HEK293 (cell line): ENCODE results near the gene TFR2.

Experiments used
- CTCF ChIA-PET: fragments of 350-600 bp; formaldehyde crosslinking; extraction: SDS; loops from one replicate; lab custom pipeline; 2021; ENCODE audit warnings: antibody characterized with exemption; lab: Yijun Ruan, JAX
- POLR2A ChIA-PET: fragments of 300-600 bp; formaldehyde crosslinking; extraction: SDS; loops from one replicate; lab custom pipeline; 2020; ENCODE audit warnings: antibody characterized with exemption, inconsistent platforms; lab: Yijun Ruan, JAX
- H3K27ac ChIP-seq: fragments of 200-500 bp; sonication (Bioruptor generic); 2 replicates; pipeline ENCODE4 v1.5.1; 2014; ENCODE audit warnings: low read depth, low read length, control low read depth, inconsistent platforms; ENCODE audit errors: extremely low read depth
- H3K36me3 ChIP-seq, 2 experiments: fragments of 200-500 bp in 1 of 2; sonication (Bioruptor generic) in 1 of 2; 1 replicate in 1 of 2; 2 replicates in 1 of 2; pipeline ENCODE4 v1.5.1; 2014 to 2017; ENCODE audit warnings: inconsistent platforms in 2 of 2, low read length in 2 of 2; ENCODE audit not compliant: control insufficient read depth in 2 of 2, insufficient read depth in 1 of 2
- H3K4me1 ChIP-seq: fragments of 200-500 bp; sonication (Bioruptor generic); 2 replicates; pipeline ENCODE4 v1.5.1; 2014; ENCODE audit warnings: mild to moderate bottlenecking, low read length, inconsistent platforms; ENCODE audit not compliant: control insufficient read depth, insufficient read depth
- H3K4me3 ChIP-seq: 2 replicates; pipeline ENCODE4 v1.5.1; 2011; ENCODE audit warnings: low read depth, mild to moderate bottlenecking, control low read depth, low read length, moderate library complexity
- H3K9me3 ChIP-seq: fragments of 200-500 bp; sonication (Bioruptor generic); 2 replicates; pipeline ENCODE4 v1.5.1; 2014; ENCODE audit warnings: low read depth, low read length, inconsistent platforms; ENCODE audit not compliant: control insufficient read depth, insufficient read depth
- BCL11B ChIP-seq: fragments of 450-650 bp; formaldehyde crosslinking; IDR thresholded peaks from 2 replicates; pipeline ENCODE4 v1.5.1; 2016; ENCODE audit warnings: low read depth, missing biosample characterization, missing genetic modification characterization
- BCL6B ChIP-seq: fragments of 450-650 bp; formaldehyde crosslinking; IDR thresholded peaks from 2 replicates; pipeline ENCODE4 v1.5.1; 2017; ENCODE audit warnings: missing biosample characterization, missing genetic modification characterization
- GLIS2 ChIP-seq: fragments of 450-650 bp; formaldehyde crosslinking; IDR thresholded peaks from 2 replicates; pipeline ENCODE4 v1.5.1; 2016; ENCODE audit warnings: missing biosample characterization, missing genetic modification characterization
- IKZF3 ChIP-seq: fragments of 450-650 bp; IDR thresholded peaks from 2 replicates; pipeline ENCODE4 v1.5.0; 2018; ENCODE audit warnings: missing biosample characterization, mild to moderate bottlenecking, missing genetic modification characterization, moderate library complexity
- KLF16 ChIP-seq: fragments of 450-650 bp; formaldehyde crosslinking; IDR thresholded peaks from 2 replicates; pipeline ENCODE4 v1.5.1; 2017; ENCODE audit warnings: missing biosample characterization, missing genetic modification characterization
- MZF1 ChIP-seq: fragments of 450-650 bp; formaldehyde crosslinking; IDR thresholded peaks from 2 replicates; pipeline ENCODE4 v1.5.1; 2017; ENCODE audit warnings: missing biosample characterization, missing genetic modification characterization, borderline replicate concordance
- OSR2 ChIP-seq: fragments of 450-650 bp; formaldehyde crosslinking; IDR thresholded peaks from 2 replicates; pipeline ENCODE4 v1.5.1; 2016; ENCODE audit warnings: missing biosample characterization, missing genetic modification characterization
- PATZ1 ChIP-seq: fragments of 450-650 bp; formaldehyde crosslinking; IDR thresholded peaks from 2 replicates; pipeline ENCODE4 v1.5.1; 2016; ENCODE audit warnings: missing biosample characterization, missing genetic modification characterization
- PRDM10 ChIP-seq: fragments of 450-650 bp; formaldehyde crosslinking; IDR thresholded peaks from 2 replicates; pipeline ENCODE4 v1.5.1; 2016; ENCODE audit warnings: missing biosample characterization, missing genetic modification characterization
- WT1 ChIP-seq: fragments of 450-650 bp; formaldehyde crosslinking; IDR thresholded peaks from 2 replicates; pipeline ENCODE4 v1.5.1; 2016; ENCODE audit warnings: missing biosample characterization, missing genetic modification characterization
- ZBTB17 ChIP-seq: fragments of 450-650 bp; formaldehyde crosslinking; IDR thresholded peaks from 2 replicates; pipeline ENCODE4 v1.5.1; 2016; ENCODE audit warnings: missing biosample characterization, missing genetic modification characterization
- ZEB2 ChIP-seq: fragments of 450-650 bp; formaldehyde crosslinking; IDR thresholded peaks from 2 replicates; pipeline ENCODE4 v1.5.1; 2016; ENCODE audit warnings: missing biosample characterization, missing genetic modification characterization
- ZNF341 ChIP-seq: fragments of 450-650 bp; formaldehyde crosslinking; IDR thresholded peaks from 2 replicates; pipeline ENCODE4; 2016; ENCODE audit warnings: low read depth, missing biosample characterization, missing genetic modification characterization
- ZNF350 ChIP-seq: fragments of 450-650 bp; formaldehyde crosslinking; IDR thresholded peaks from 2 replicates; pipeline ENCODE4 v1.5.0; 2017; ENCODE audit warnings: missing biosample characterization, mild to moderate bottlenecking, missing genetic modification characterization
- ZNF366 ChIP-seq: fragments of 450-650 bp; formaldehyde crosslinking; conservative IDR thresholded peaks from 2 replicates; pipeline ENCODE4 v1.5.1; 2016; ENCODE audit warnings: missing biosample characterization, missing genetic modification characterization
- ZNF521 ChIP-seq: fragments of 450-650 bp; formaldehyde crosslinking; IDR thresholded peaks from 2 replicates; pipeline ENCODE4 v1.5.1; 2017; ENCODE audit warnings: missing biosample characterization, mild to moderate bottlenecking, missing genetic modification characterization
- ZNF555 ChIP-seq: fragments of 450-650 bp; formaldehyde crosslinking; conservative IDR thresholded peaks from 2 replicates; pipeline ENCODE4 v1.5.1; 2017; ENCODE audit warnings: missing biosample characterization, mild to moderate bottlenecking, missing genetic modification characterization, inconsistent platforms
- ZNF596 ChIP-seq: fragments of 450-650 bp; IDR thresholded peaks from 2 replicates; pipeline ENCODE4 v1.5.0; 2018; ENCODE audit warnings: missing biosample characterization, mild to moderate bottlenecking, missing genetic modification characterization, moderate library complexity
- ZNF600 ChIP-seq: fragments of 450-650 bp; formaldehyde crosslinking; IDR thresholded peaks from 2 replicates; pipeline ENCODE4 v1.5.1; 2016; ENCODE audit warnings: missing biosample characterization, missing genetic modification characterization
- ZSCAN18 ChIP-seq: fragments of 450-650 bp; formaldehyde crosslinking; IDR thresholded peaks from 2 replicates; pipeline ENCODE4 v1.5.1; 2016; ENCODE audit warnings: missing biosample characterization, missing genetic modification characterization

Gene TFR2

GRCh38 chr7:100604028-100604975 lies 37.0 kb downstream of the TFR2 start (continued):
- TF ChIP-seq ZNF350, result no peak

- CTCF ChIA-PET, result interaction anchor here (0.9 to 1.1 kb wide), 2 partner anchors 13 to 19 kb away, joined by 3 to 4 read pairs; no protein-coding TSS in a partner anchor
- H3K27ac ChIP-seq, result peak overlapping the region; percentile 55; the same call in 1 of the 2 replicates
- POLR2A ChIA-PET, result interaction anchor here (1.0 to 3.4 kb wide), 3 partner anchors 9 to 18 kb away, joined by 4 to 64 read pairs (median 13); partner anchors contain the start of genes FBXO24, LRCH4 and MOSPD3
- H3K9me3 ChIP-seq, result no peaks in the 10 kb centered on the region
- peaks cover 17% of the 10 kb centered on the region for H3K4me1 ChIP-seq
- peaks cover 0 to 3% of the 10 kb centered on the region in 2 experiments; a peak in 1 of 3 replicates for H3K36me3 ChIP-seq
- TF ChIP-seq GLIS2 (tag by site-specific recombination) (peak; percentile 77), ZNF521 (tag by site-specific recombination) (no peak), ZNF600 (peak; percentile 91), ZBTB17 (tag by site-specific recombination) (peak; percentile 64)
- H3K4me3 ChIP-seq, result peak overlapping the region; percentile 7; the same call in 1 of the 2 replicates
Observed at GRCh38 chr7:100603726-100604027, 37.7 kb downstream of the TFR2 start.

GRCh38 chr7:100602889-100603725 lies 38.2 kb downstream of the TFR2 start:
- no peak overlapping the region for H3K4me3 ChIP-seq
- POLR2A ChIA-PET, result interaction anchor here (0.7 to 3.4 kb wide), 7 partner anchors 9 to 1641 kb away, joined by 3 to 64 read pairs (median 4); partner anchors contain the start of genes AGFG2, FBXO24, LRCH4 and MOSPD3
- TF ChIP-seq OSR2 (peak; percentile 67; the same call in 1 of the 2 replicates), ZNF341 (tag by site-specific recombination) (peak; percentile 62), ZEB2 (tag by site-specific recombination) (peak; percentile 57; the same call in 1 of the 2 replicates), BCL6B (tag by site-specific recombination) (no peak), KLF16 (0 out of 2 replicates have a peak, but pooled peaks have one; percentile 25), IKZF3 (tag by site-specific recombination) (peak; percentile 72; the same call in 1 of the 2 replicates), MZF1 (no peak), ZNF600 (peak; percentile 38; the same call in 1 of the 2 replicates), BCL11B (tag by site-specific recombination) (no peak), ZSCAN18 (no peak), WT1 (peak; percentile 36; the same call in 1 of the 2 replicates), ZNF366 (tag by site-specific recombination) (peak; percentile 72), ZNF555 (tag by site-specific recombination) (no peak), ZNF596 (tag by site-specific recombination) (0 out of 2 replicates have a peak, but pooled peaks have one; percentile 7), PRDM10 (tag by site-specific recombination) (peak; percentile 97), PATZ1 (tag by site-specific recombination) (peak; percentile 66; the same call in 1 of the 2 replicates)

More at GRCh38 chr7:100602889-100603725, 38.2 kb downstream of the TFR2 start:
- Histone ChIP-seq H3K4me1 (peaks cover 17% of the 10 kb centered on the region), H3K27ac (peak overlapping the region; percentile 55; the same call in 1 of the 2 replicates), H3K9me3 (no peaks in the 10 kb centered on the region), H3K36me3 (peaks cover 0 to 3% of the 10 kb centered on the region in 2 experiments; a peak in 1 of 3 replicates)
- CTCF ChIA-PET, result interaction anchor here (0.7 to 1.4 kb wide), 4 partner anchors 12 to 39 kb away, joined by 3 to 4 read pairs (median 4); partner anchors contain the start of genes FBXO24 and LRCH4
